Measurements from ENCODE around the gene RPL34.
"Not testable (repeated sequence)": the region's sequence is repeated elsewhere in the genome, so short reads cannot be mapped to it uniquely, and the experiment has no call there.

Gene RPL34

DNA sequence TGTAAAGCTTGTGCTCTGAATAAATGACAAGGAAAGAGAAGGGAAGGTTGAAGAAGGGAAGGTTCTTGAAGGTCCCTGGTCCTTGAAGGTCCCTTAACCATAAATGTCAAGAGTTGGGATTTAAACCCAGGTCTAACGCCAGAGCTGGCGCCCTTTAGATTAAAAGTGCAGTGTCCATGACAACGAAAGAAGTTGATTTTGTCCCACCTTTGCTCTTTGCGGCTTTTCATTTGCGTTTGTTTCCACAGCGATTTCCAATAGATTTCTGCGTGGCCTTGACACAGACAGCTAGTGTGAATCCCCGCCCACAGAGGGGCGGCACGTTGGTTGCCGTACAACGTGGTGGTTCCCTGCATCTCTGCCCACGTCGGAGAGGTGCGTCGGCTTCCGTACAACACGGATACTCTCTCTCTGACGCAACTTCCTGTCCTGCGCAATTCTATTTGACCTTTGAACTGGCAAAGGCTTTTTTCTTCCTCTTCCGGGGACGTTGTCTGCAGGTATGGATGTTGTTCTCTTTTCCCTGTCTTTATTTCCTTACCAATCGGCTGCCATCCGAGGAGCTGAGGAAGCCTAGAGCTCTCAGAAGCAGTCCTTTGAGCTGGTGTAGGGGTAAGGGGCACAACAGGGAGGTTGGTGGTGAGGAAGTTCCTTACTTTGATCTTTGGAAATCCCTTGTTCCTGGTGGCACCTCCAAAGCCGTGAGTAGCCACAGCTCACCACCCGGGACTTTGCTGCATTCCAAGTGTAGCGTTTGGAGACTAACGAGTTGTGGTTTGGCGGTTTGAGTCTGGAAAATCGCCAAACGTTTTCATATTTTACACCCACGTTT lies at the start of gene RPL34:
Gene RPL34 (plus strand): TSS at position 476 of the 832 bp plus-strand sequence. CDS start 1,384 bp downstream, outside the sequence.
- peak; percentile 97 for DNase-seq

DNA sequence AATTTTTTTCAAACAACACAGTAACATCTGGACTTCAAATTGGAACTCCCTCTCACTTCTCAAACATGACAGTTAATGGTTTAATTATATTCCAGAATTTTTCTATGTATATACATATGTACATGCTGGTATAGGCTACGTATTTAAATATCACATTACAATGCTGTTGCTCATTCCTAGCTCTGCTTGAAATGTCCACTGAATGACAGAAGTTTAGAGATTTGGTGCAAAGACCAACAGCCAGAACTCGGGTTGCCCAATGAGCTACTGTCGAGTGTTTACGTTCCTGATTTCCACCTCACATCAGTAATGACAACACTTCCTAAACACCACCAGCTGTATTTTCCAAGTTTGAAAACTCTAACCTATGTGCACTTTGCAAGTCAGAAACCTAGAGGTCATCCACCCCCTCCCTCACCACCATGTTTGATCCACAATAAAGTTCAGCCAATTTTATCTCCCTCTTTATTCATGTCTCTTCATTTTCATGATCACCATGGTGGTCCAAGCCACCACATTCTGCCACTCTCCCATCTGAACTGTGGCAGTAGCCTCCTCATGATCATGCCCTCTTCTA lies 49.3 kb upstream of the RPL34 start:
- DNase-seq, result no peak

DNA sequence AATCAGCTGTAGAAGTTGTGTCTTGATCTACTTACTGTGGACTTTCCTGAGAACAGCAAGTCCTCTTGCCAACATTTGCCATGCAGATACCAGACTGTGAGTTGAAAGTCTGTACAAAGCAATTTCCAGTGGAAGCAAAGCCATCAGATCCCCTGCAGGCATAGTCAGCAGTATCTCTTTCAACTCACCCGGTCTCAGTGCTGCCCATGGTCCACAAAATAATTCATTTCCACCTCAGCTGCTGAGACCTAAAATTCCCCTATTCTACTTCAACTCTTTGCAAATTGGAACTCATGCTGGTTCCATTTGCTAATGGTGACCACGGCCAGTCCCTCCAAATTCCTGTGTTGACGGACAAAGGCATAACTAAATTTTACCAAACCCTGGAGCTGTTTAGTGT lies 46.0 kb upstream of the RPL34 start:
- DNase-seq, result no peak

DNA sequence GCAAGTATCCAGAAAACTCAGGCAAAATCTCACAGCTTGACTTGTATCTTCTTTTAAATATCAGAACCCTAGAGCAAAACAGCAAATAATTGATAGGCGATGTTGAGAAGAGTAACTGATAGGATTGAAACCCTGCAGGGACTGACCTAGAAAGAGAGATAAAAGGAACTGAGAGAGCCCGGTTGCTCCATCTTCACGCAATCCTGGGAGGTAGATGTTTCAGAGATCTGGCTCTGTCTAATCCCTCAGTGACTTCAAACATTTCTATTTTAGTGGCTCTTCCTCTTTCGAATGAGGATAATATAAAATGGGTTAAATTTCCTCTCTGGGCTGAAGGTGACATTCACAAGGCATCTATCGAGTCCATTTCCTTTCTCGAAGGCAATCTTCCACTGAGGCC lies 39.3 kb upstream of the RPL34 start:
- DNase-seq, result no peak

DNA sequence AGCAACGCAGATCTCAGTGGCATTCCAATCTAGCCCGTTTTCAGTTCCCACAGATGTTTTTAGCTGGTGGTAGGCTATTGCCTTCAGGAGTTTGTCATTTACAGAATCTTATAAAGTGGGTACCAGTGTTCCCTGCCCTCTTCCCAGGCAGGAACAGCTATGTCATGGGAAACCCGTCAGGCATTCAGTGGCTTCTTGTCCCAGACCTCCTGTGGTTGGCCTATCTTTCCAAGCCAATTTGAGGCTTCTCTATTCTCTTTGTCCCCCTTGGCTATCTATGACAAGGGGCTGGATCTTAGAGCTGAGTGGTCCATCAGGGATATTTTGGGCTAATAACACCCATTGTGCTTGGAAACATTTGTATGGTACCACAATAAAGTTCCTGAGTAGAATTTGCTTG lies 33.6 kb upstream of the RPL34 start:
- no peak for DNase-seq

DNA sequence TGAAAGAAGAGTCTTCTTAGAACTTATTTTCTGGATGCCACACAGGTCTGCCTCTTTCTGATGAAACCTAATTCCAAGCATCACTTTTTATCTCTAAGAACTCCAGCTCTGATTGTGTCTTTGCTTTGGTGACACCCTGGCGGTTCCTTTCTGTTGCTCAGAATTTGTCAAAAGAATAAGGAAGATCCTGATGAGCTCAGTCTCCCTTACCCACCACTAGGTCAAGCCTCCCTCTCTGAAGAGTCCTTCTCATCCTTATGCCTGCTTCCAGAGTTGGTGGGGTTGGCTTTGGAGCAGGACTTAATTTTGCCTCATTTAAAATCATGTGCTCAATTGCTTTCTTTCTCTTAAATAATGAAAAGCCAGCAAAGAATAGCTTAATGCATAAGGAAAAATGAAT lies 31.5 kb upstream of the RPL34 start:
- no peak for DNase-seq

DNA sequence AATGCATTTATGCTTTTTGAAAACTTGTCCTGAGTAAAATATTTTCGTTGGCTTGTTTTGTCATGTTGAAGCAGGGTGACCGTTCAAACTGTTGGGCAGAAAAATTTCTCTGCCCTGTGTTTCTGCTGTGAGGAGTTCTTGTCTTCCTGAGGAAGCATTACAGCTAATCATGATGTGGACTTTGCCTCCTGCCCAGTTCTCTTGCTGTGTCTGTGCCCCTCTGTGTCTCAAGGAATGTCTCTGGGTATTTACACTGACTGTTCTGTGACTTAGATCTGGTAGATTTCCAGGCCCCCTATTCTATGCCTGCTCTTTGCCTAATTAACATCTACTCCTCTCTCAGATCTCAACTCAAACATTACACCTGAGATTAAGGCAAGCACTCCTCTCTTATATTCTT lies 30.4 kb upstream of the RPL34 start:
- no peak for DNase-seq

DNA sequence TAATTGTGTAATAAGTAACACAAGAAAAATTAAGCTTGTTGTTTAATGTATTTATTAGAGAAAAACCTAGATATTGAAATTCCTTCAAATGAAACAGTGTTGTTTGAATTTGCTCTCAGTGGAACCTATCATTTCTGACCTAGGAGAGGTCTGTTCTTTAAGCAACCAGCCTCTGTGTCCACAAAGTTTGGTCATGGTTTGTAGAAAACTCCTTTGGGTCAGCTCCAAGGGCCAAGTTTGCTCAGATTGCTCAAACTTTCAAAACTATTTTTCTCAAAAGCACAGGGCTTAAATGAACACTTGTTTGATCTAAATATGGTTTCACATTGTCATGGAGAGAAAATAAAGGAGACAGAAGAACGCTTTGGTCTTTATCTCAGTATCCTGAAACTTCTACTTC lies 29.6 kb upstream of the RPL34 start:
- no peak for DNase-seq

DNA sequence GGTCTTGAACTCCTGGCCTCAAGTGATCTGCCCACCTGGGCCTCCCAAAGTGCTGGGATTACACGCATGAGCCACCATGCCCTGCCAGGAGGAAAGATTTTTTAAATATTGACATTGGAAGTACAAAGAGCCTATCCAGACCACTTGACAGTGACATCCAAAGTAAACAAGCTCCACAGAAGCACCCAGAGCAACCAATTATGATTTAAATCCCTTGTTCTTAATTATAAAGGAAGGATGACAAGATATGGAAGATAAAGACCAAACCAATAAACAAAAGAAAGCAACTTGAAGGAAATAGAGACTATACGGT lies 27.7 kb upstream of the RPL34 start:
- no peak for DNase-seq

DNA sequence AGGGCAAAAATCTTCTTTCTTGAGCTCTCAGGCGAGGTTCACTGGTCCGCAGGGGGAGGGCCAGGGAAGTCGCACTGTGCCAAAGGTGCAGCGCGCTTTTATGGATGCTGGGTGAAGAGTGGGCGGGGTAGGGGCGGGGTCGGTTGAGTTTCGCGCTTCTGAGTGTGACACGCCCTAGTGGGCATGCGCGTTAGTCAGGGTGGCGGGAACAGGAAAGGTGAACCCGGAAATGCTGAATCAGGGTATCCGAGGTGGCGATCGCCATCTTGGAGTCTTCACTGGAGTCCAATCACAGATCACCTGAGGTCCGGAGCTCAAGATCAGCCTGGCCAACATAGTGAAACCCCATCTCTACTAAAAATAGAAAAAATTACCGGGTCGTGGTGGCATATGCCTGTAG lies 26.1 kb upstream of the RPL34 start:
- DNase-seq, result not testable (repeated sequence)

DNA sequence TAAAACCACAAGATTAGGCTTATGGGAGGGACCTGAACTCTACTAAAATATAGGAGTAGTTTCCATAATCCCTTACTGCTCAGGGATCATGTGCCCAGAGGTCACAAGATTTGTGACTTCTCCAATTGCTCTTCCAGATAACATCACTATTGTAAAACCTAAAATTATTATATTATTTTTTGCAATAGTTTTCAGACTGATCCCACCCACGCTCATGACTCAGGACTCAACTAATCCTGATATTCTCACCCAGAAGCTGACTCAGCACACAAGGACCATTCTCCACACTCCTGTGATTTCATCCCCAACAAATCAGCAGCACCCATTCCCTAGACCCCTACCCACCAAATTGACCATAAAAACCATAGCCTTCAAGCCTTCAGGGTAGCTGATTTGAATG lies 24.0 kb upstream of the RPL34 start:
- no peak for DNase-seq

DNA sequence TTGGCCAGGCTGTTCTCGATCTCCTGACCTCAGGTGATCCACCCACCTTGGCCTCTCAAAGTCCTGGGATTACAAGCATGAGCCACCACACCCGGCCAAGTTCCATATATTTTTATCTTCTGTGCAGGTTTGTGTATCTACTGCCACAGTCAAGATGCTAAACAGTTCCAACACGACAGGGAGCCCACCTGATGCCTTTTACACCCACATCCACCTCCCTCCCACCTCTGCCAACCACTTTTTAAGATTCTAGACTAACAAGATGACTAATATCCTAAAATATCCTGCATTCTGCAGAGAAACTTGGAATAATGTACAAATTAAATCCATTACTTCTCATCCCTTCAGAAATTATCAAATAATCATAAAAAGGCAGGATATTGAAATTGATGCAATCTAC lies 19.3 kb upstream of the RPL34 start:
- DNase-seq, result no peak

DNA sequence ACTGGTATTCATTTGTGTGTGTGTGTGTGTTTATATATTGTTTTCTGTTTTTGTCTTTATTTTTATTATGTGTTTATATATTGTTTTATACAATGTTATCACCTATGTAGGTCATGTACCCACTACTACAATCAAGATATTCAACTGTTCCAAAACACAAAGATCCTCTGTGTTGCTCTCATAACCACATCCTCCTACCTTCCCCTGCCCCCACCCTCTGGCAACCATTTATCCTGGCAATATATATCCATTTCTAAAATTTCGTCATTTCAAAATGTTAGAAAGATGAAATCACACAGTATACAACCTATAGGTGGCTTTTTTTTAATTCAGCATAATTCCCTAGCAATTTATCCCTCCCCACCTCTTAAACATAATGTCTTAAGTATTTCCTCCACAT lies 18.8 kb upstream of the RPL34 start:
- no peak for DNase-seq

DNA sequence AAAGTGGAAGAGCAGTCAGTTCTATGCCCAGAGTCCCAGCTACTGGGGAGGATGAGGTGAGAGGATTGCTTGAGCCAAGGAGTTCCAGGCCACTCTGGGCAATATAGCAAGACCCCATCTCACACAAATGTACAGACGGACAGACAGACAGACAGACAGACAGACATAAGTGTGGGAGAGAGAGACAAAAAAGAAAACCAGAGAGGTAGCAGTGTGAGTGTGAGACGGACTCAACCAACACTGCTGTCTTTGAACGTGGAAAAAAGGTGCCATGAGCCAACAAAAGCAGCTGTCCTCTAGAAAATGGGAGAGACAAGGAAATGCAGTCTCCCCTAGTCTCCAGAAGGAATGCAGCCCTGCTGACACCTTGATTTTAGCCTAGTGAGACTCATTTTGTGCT lies 18.2 kb upstream of the RPL34 start:
- no peak for DNase-seq

DNA sequence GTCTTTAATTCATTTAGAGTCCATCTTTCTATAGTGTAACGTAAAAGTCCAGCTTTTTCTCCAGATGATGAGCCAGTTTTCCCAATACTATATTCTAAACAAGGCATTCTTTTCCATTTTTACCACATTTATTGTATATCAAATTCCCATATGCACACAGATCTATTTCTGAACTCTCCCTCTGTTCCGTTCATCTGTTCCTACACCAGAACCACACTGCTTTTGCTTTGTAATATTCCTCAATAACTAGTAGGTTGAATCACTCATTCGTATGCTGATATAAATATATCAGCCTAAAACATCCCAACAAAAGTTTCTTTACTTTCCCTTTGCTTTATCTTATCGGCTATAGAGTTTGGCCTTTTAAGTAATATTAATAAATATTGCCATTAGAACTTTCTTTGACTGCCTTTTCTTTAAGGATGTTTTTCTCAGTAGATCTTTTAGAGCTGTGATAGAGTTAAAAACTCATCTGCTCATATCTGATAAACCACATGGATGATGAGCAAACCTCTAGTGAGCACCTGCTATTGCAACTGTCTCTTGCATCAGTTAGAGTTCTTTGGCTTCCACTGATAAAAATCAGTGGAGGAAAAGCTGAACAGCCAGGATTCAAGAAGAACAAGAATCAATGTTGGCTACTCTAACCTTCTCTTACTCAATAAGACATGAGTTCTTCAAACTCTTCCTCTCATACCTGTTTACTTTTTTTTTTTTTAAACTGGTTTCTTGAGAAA lies 13.1 kb upstream of the RPL34 start:
- no peak for DNase-seq

DNA sequence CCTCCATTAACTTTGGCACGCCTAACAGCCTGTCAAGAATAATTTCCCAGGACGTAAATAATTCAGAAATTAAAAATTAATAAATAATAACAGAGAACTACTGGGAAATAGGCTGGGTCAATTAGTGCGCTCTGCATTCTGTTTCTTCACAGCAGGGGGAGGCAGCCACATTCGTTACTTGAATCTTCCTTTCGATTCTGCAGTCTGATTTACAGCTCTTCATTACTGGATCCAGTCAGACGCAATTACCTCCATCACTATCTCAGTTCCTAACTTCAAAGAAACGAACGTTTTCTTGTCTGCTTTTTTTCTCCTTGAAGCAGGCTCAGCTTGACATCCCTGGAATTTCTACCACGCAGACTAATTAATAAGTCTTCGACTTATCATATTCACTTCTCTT lies 9.0 kb upstream of the RPL34 start:
- no peak for DNase-seq

DNA sequence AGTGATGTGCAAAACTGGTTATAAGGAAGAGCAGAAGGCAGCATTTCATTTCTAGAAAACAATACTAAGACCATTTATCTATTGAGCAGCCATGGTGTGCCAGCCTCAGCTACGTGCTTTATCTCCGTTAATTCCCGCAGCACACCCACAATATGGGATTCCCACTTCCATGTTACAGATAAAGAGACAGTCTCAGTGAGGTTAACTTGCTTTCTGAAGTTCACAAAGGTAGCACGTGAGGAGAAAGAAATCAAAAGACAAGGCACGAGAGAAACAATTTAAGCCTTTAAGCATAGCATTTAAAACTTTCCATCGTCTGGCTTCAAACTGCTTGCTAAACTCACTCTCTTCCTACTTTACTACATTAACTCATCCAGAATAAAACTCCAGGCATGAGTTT lies 8.0 kb upstream of the RPL34 start:
- DNase-seq, result no peak

DNA sequence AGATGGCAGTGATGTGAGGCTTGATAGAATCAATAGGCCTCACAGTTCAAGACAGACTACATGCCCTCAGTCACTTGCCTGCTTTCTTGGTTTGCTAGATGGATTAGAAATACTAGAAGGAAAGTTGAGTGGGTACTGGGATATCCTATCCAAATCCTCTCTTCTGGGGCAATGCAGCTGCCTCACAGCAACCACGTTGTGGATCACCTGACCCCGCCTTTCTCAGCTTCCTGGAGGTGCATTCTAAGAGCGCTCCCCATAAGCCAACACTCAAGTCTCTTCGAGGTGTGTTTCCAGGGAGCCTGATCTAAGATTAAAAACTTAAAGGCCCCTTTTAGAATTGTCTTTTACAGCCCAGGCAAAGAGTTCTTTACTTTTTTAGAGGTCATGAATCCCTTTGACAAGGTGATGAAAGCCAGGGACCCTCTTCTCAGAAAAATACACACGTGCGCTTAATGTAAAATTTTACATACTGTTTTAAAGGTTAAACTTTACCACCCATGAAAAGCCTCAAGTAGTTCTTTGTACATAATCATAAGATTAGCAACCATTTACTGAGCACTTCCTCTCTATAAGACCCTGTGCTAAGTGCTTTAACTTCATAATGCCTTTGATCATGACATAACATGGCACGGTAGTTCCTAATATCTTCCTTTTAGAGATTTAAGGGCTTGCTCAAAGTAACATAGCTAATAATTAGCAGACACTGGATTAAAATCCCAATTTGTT lies 840 bp upstream of the RPL34 start:
- no peak for DNase-seq

DNA sequence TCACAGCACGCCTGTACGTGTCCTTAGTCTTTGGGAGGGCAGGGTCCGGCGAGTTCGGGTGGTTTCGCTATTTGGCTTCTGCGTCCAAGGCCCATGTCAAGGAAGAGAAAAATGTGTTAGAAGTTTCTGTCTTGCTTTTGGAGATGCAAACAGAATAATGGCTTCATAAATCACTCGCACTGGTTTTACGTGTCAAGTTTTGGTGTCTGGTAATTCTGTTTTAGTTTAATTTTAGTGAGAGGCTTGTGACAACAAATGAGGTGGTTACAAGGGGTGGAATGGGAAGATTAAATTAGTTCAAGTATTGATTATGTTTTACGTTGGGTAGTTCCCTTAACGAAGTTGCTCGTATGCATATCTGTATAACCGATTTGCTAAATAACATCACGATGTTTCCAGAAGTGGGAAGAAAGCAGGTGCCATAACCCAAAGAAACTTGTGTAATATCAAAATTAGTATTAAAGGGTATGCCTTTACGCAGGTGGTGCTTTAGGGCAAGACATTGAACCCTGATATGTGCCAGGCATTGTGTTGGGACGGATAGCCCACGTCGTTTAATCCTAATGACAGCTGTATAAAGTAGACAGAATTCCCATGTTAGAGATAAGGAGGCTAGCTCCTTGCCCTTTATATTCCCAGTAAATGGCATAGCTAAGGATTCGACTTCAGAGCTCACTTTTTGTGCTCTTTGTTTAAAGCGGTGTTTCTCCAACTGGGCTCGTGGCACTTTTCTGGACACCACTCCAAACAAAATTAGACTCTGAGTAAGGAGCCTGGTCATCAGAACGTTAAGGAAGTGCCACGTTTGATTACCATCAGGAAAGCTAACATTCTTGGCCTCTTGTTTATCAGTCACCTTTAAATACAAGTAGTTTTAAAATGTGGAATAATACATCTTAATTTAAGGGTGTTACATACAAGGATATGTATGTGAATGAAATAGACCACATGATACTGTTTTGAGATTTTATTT lies 843 bp downstream of the RPL34 start:
- DNase-seq, result no peak

DNA sequence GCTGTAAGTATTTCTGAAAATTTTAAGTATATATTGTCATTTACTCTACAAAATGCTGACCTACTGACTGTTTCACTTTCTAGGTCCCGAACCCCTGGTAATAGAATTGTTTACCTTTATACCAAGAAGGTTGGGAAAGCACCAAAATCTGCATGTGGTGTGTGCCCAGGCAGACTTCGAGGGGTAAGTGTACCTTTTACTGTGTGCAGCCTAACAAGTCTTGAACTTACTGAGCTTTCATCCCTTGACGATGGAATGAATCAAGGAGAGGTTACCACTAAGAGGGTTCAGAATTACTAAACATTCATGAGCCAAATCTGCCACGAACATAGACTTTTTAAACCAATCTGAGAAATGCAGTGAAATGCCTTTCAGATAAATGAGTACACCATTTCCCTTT lies 1.6 kb downstream of the RPL34 start:
- peak; percentile 18 for DNase-seq

DNA sequence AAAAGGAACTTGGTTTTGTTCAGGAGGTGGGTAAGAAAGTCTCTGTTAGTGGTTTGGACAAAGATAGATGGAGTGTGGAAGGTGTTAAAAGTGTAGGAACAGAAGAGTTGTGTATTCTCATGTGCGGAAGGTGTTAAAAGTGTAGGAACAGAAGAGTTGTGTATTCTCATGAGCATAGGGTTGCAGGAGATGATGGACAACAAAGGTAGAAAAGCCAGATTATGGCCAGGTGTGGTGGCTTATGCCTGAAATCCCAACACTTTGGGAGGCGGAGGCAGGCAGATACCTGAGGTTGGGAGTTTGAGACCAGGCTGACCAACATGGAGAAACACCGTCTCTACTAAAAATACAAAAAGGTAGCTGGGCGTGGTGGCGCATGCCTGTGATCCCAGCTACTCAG lies 2.5 kb downstream of the RPL34 start:
- no peak for DNase-seq

DNA sequence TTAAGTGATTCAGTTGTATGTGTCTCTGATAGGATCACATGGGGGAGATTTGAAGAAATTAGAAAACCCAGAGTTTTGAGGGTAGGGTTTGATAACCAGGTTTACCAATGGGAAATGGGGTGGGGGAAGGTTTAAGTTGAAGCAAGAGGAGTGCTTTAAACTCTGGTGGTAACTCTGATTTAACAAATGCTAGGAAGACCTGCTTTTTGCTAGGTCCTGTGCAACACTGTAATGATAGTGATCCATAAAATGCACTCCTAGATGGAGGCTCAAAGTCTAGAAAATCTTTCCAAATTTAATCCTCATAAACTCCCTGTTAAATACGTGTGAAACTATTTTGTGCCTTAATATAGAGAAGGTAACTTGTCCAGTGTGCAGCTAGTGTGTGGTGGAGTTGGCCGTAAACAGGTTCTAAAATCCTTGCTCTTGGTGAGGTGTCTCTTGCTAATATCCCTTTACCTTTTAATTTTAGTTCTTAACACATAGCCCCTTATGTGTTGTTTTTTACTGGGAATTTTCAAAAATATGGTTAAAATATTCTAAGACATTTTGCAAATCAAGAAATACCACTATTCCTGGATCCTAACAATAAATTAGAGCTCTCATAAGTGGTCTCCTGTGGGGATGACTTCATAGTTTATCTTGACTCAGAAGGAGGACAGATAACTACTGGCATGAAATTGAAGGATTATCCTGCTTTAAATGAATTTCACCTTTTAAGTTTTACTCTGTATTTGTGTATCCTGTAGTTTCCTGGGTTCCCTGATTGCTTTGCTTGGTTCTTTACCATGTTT lies 4.1 kb downstream of the RPL34 start:
- DNase-seq, result no peak

Data from stimulated activated naive CD4-positive, alpha-beta T cell treated with Interleukin-2 at 50 U/mL for 16 hours (primary cell).